Prostate gland (tissue), 2 donors: ENCODE measurements around the gene CCDC195. TPM values are rescaled to one million over a fixed set of nuclear protein-coding genes. Genes with fewer than 3 reads are reported as not detected.

Experiments
- DNase-seq: peaks from one replicate; pipeline ENCODE4 v3.0.0-alpha.2; 2019; ENCODE audit warnings: low spot score
- H3K27ac ChIP-seq, 2 donors: fragments of 200-600 bp; sonication (generic); 2 replicates each; pipeline ENCODE4 v1.5.1; 2017 to 2019
- H3K27me3 ChIP-seq: fragments of 200-600 bp; sonication (generic); replicated peaks from 2 replicates; pipeline ENCODE4 v1.5.1; 2019; ENCODE audit not compliant: insufficient read depth
- H3K36me3 ChIP-seq, 2 donors: fragments of 200-600 bp; sonication (generic); 1 replicate in 1 of 2; 2 replicates in 1 of 2; pipeline versions ENCODE4 v1.5.1 to v1.8.1; 2017 to 2019
- H3K4me1 ChIP-seq: fragments of 200-600 bp; sonication (generic); replicated peaks from 2 replicates; pipeline ENCODE4 v1.5.1; 2019
- H3K4me3 ChIP-seq, 2 donors: fragments of 200-600 bp; sonication (generic); 2 replicates each; pipeline ENCODE4 v1.5.1; 2017 to 2019
- H3K9me3 ChIP-seq: fragments of 200-600 bp; sonication (generic); 2 replicates; pipeline ENCODE4 v1.5.1; 2017
- POLR2A ChIP-seq: fragments of 450-650 bp; IDR thresholded peaks from one replicate; pipeline ENCODE4 v1.6.1; 2016; ENCODE audit warnings: antibody characterized with exemption, mild to moderate bottlenecking
- POLR2AphosphoS5 ChIP-seq: sonication (generic); formaldehyde crosslinking; IDR thresholded peaks from one replicate; pipeline ENCODE4 v1.6.1; 2017; ENCODE audit warnings: antibody characterized with exemption
- WGBS: methylation state at CpG from one replicate; pipeline ENCODE4 v1.1.5; 2018; 5-methylcytosine and 5-hydroxymethylcytosine counted together
- intact Hi-C: fragments of 100-400 bp; cut with DNase I; formaldehyde crosslinking; loops from one replicate; pipeline ENCODE4 v1.14.2; 2022
- total RNA-seq, 2 donors: library from RNA; depleted of rRNA; stranded (reverse); fragments of >200 nt; gene quantifications; one replicate each; pipeline ENCODE4 v1.1.0, GENCODE V29; 2016
- TF ChIP-seq, protein P1 (sequence below), 4 experiments: fragments of 200-600 bp in 2 of 4; fragments of 450-650 bp in 2 of 4; sonication (generic) in 2 of 4; IDR thresholded peaks; 1 replicate in 3 of 4; 2 replicates in 1 of 4; pipeline ENCODE4 v1.5.1; 2016 to 2019; ENCODE audit warnings: antibody characterized with exemption in 4 of 4, mild to moderate bottlenecking in 2 of 4, moderate library complexity in 2 of 4

CCDC195 gene
- total RNA-seq, 2 donors from 2014 or later: not detected

DNA sequence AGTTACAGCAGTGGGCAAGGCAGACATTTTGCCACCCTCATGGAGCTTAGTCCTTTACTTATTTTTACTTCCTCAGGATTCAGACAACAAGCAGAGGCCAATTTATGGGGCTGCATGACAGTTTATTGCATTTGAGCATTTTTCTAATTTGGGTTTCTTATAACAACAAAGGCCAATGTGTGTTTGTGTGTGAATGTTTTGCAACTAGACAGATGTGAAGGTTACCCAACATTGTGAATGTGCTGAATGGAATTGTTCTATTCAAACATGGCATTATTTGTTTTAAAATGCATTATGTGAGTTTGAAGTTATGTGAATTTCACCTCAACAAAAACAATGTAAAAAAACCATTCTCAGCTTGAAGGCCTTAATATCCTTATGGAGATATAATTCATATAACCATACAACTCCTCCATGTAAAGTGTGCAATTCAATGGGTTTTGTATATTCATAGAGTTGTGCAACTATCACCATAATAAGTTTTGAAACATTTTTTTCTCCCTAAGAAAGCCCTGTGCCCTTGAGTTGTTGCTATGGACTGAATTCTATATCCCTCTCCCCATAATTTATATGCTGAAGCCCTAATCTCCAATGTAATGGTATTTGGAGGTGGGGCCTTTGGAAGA lies 57.3 kb downstream of the CCDC195 start:
- intact Hi-C loops: loop anchor here (10.0 kb wide), 1 partner anchor 214 kb away; no protein-coding TSS in a partner anchor
- no peak for DNase-seq
- H3K4me1 ChIP-seq: no peaks in the 10 kb centered on the region
- H3K36me3 ChIP-seq: no peaks in the 10 kb centered on the region
- no peak overlapping the region for H3K27ac ChIP-seq
- no peak overlapping the region for H3K4me3 ChIP-seq
- H3K9me3 ChIP-seq: no peaks in the 10 kb centered on the region
- TF ChIP-seq POLR2AphosphoS5 (no peak), POLR2A (no peak)
- TF ChIP-seq, protein P1, sequence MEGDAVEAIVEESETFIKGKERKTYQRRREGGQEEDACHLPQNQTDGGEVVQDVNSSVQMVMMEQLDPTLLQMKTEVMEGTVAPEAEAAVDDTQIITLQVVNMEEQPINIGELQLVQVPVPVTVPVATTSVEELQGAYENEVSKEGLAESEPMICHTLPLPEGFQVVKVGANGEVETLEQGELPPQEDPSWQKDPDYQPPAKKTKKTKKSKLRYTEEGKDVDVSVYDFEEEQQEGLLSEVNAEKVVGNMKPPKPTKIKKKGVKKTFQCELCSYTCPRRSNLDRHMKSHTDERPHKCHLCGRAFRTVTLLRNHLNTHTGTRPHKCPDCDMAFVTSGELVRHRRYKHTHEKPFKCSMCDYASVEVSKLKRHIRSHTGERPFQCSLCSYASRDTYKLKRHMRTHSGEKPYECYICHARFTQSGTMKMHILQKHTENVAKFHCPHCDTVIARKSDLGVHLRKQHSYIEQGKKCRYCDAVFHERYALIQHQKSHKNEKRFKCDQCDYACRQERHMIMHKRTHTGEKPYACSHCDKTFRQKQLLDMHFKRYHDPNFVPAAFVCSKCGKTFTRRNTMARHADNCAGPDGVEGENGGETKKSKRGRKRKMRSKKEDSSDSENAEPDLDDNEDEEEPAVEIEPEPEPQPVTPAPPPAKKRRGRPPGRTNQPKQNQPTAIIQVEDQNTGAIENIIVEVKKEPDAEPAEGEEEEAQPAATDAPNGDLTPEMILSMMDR (IDR thresholded peaks at IDR 0.05): no peak
- no peaks in the 10 kb centered on the region for H3K27me3 ChIP-seq

DNA sequence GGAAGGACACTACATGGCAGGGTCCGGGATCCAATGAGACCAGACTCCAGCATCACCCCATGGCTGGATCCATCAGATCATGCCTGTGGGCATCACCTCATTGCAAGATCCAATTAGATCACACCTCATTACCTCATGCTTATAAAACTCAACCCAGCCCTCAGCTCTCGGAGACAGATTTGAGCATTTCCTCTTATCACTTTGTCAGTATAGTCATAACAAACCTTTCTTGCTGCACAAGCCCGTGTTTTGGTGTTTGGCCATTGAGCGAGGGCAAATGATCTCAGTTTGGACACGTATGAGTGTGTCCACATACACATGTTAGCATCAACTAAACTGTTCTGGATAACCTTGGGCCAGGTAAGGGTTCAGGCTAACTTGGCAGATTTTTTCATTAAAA lies 58.8 kb downstream of the CCDC195 start:
- no peak overlapping the region for H3K27ac ChIP-seq
- no peak overlapping the region for H3K4me3 ChIP-seq
- no peaks in the 10 kb centered on the region for H3K36me3 ChIP-seq
- TF ChIP-seq, protein P1 (IDR thresholded peaks at IDR 0.05): no peak
- TF ChIP-seq POLR2AphosphoS5: no peak
- TF ChIP-seq POLR2A: no peak
- H3K4me1 ChIP-seq: no peaks in the 10 kb centered on the region
- H3K9me3 ChIP-seq: no peaks in the 10 kb centered on the region
- H3K27me3 ChIP-seq: no peaks in the 10 kb centered on the region
- DNase-seq: no peak
- WGBS: 80% methylated on average over 5 of the region's 5 CpGs
- intact Hi-C loops: loop anchor here (10.0 kb wide), 1 partner anchor 213 kb away; no protein-coding TSS in a partner anchor

DNA sequence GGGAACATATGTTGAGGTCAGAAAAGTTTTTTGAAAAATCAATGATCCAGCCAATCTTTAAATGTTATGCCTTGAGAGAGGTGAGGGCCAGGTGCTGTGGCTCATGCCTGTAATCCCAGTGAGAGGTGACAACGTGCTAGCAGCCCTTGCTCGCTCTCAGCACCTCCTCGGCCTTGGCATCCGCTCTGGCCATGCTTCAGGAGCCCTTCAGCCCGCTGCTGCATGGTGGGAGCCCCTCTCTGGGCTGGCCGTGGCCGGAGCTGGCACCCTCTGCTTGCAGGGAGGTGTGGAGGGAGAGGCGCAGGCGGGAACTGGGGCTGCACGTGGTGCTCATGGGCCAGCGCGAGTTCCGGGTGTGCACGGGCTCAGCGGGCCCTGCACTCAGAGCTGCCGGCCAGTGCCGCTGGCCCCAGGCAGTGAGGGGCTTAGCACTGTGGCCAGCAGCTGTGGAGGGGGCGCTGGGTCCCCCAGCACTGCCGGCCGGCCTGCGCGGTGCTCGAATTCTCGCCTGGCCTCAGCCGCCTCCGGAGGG lies 61.1 kb downstream of the CCDC195 start:
- H3K4me3 ChIP-seq: no peak overlapping the region
- TF ChIP-seq, protein P1 (IDR thresholded peaks at IDR 0.05): no peak
- TF ChIP-seq POLR2AphosphoS5 (no peak), POLR2A (no peak)
- intact Hi-C loops: loop anchor here (10.0 kb wide), 1 partner anchor 210 kb away; no protein-coding TSS in a partner anchor
- 97% methylated on average over 5 of the region's 26 CpGs for WGBS
- H3K36me3 ChIP-seq: no peaks in the 10 kb centered on the region
- H3K27me3 ChIP-seq: no peaks in the 10 kb centered on the region
- no peaks in the 10 kb centered on the region for H3K9me3 ChIP-seq
- H3K27ac ChIP-seq: no peak overlapping the region
- H3K4me1 ChIP-seq: no peaks in the 10 kb centered on the region
- no peak for DNase-seq

Other genes starting within 250 kb of the CCDC195 start
- 10 to 100 TPM; 69.2 to 90.5 TPM for gene CUL3, start 131.0 kb downstream of the CCDC195 start, total RNA-seq